ENCODE data around the gene MED27.

MED27 gene

GRCh38 chr9:131815970-131816873, 263.4 kb downstream of the MED27 start:
- DNase-seq: no peak

GRCh38 chr9:131814707-131815106, 265.0 kb downstream of the MED27 start:
- no peak for DNase-seq

GRCh38 chr9:131813116-131813515, 266.6 kb downstream of the MED27 start:
- no peak for DNase-seq

- no peak for DNase-seq
Measured at GRCh38 chr9:131812116-131812790, 267.4 kb downstream of the MED27 start.

GRCh38 chr9:131811405-131811804, 268.3 kb downstream of the MED27 start:
- DNase-seq: no peak

GRCh38 chr9:131810351-131811170, 269.1 kb downstream of the MED27 start:
- DNase-seq: no peak

Data from hypothalamus (tissue), 51 donors.